ENCODE measurements around the gene GFRA4.

DNA sequence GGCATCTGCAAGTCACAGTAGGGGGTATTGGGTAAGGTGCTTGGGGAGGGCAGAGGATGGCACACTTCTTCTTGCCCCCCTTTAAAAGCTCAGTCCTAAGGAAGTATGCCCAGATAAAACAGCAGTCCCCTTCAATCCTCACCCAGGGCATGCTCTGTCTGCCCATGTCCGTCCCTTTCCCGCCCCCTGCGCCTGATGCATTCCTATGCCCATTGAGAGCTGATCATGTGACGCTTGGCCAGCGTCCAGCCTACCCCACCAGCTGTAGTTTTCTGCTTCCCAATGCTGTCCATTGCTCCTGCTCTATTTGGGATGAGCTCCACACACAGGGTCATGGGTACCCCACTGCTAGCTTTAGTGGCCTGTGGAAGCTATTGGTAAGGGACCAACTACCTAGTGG lies 40.9 kb upstream of the GFRA4 start:
- no peak for TF ChIP-seq CTCF (IDR thresholded peaks at IDR 0.05; ENCODE audit: borderline replicate concordance, extremely low read depth, low read length, poor library complexity, severe bottlenecking)
- no peak for TF ChIP-seq EZH2 (IDR thresholded peaks at IDR 0.05; ENCODE audit: borderline replicate concordance, low read depth, low read length, severe bottlenecking)

Data from DND-41 (cell line).